NT2/D1 (cell line): ENCODE measurements around the gene HSDL2.

Experiments
- SUZ12 ChIP-seq: IDR thresholded peaks from 2 replicates; pipeline ENCODE4 v1.6.1; 2011; ENCODE audit not compliant: insufficient read length, insufficient read depth; ENCODE audit errors: extremely low read depth
- YY1 ChIP-seq: IDR thresholded peaks from 2 replicates; pipeline ENCODE4 v1.6.1; 2011; ENCODE audit not compliant: insufficient read length, insufficient read depth
- ZNF274 ChIP-seq: IDR thresholded peaks from 2 replicates; pipeline ENCODE4 v1.6.1; 2011; ENCODE audit warnings: mild to moderate bottlenecking, low read depth, low read length

GRCh38 chr9:112409758-112410157, 29.9 kb downstream of the HSDL2 start:
- TF ChIP-seq SUZ12 (no peak), ZNF274 (no peak), YY1 (no peak)
